ENCODE data around the gene CDH13. TPM values are rescaled to one million over a fixed set of nuclear protein-coding genes. Genes with fewer than 3 reads are reported as not detected.

CDH13 gene
- total and polyA plus RNA-seq, 9 of the 15 experiments (the other 6 are each of a cell fraction or from before 2014, with no cell fraction given), result 0.03 TPM; not detected in 8

DNA sequence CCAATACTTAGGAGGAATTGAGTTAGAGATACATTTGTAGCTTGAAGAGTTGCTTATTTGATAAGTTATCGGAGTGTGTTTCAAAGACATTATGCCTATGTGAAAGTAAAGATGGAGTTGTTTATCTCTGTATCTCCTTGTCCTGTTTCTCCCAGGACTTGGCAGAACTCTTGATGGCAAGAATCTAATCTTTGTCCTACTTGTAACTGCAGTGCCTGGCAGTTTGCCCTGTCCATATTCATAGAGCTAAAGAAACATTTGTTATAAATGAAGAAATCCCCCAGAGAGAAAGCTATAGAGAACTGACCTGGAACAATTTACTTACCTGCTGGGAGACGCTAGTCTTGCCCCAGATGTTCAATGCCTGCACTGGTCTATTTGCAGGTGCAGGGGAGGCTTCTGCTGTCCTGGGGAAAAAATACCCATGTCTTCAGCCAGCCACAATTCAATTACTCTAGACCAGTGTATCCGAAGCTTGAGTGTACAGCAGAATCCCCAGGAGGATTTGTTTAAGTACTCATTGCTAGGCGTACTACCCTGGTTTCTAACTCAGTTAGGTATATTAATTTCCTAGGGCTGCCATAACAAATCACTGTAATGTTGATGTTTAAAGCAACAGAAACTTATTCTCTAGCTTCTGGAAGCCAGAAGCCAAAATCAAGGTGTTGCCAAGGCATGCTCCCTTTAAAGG, 771.0 kb downstream of the CDH13 start:
- Histone ChIP-seq H3K9ac (ENCODE audit: insufficient read depth in 1 of 2, low read depth in 2 of 2, low read length in 2 of 2) (no peak overlapping the region), H4K20me1 (replicated peaks; ENCODE audit: control insufficient read depth, insufficient read depth, low read length) (no peaks in the 10 kb centered on the region), H3K9me1 (ENCODE audit: control insufficient read depth, insufficient read depth, low read length) (no peaks in the 10 kb centered on the region), H3K4me2 (ENCODE audit: insufficient read depth, low read length) (no peak overlapping the region), H3K4me3 (no peak overlapping the region), H3K9me3 (replicated peaks; ENCODE audit: control insufficient read depth, insufficient read depth, low read depth, low read length) (no peaks in the 10 kb centered on the region), H3K27me3 (ENCODE audit: control insufficient read depth in 2 of 2, insufficient read depth in 2 of 2, low read length in 2 of 2) (no peaks in the 10 kb centered on the region), H3K79me2 (ENCODE audit: control insufficient read depth, insufficient read depth, low read length) (no peaks in the 10 kb centered on the region), H2AFZ (ENCODE audit: low read depth, low read length) (no peak overlapping the region), H3K4me1 (replicated peaks in 1 of 2; ENCODE audit: control insufficient read depth in 2 of 2, insufficient read depth in 2 of 2, low read length in 2 of 2) (no peaks in the 10 kb centered on the region), H3K36me3 (ENCODE audit: control insufficient read depth, insufficient read depth, low read length) (no peaks in the 10 kb centered on the region), H3K27ac (ENCODE audit: extremely low read depth, low read depth, low read length) (no peak overlapping the region)
- TF ChIP-seq SMAD2 (IDR thresholded peaks at IDR 0.05; ENCODE audit: low read depth, low read length) (no peak), ZNF57 (CRISPR knock-in tag; IDR thresholded peaks at IDR 0.05) (no peak), ZNF23 (CRISPR knock-in tag; IDR thresholded peaks at IDR 0.05) (no peak), JUN (IDR thresholded peaks at IDR 0.05; ENCODE audit: borderline replicate concordance, low read depth, low read length) (no peak), JUN (CRISPR knock-in tag; IDR thresholded peaks at IDR 0.05; ENCODE audit: borderline replicate concordance) (no peak), HNRNPH1 (optimal IDR thresholded peaks at IDR 0.05; ENCODE audit: low read depth, low read length) (no peak), CTCF (IDR thresholded peaks at IDR 0.05 in 2 of 3, conservative IDR thresholded peaks at IDR 0.05 in 1 of 3; ENCODE audit: insufficient read depth in 2 of 3, low read depth in 1 of 3, low read length in 3 of 3) (no peak), SUPT5H (IDR thresholded peaks at IDR 0.05) (no peak)
- DNase-seq (ENCODE audit: extremely low read depth in 1 of 4, low spot score in 3 of 4) (no peak), ATAC-seq (no peak), FAIRE-seq (no peak)
- ChIA-PET POLR2A (no interaction called here), CTCF (ENCODE audit: low intra/inter-chr PET ratio) (no interaction called here)
- in situ Hi-C loops (cut with MboI) (no loop called here), intact Hi-C loops (cut with micrococcal nuclease) (no loop called here)
- WGBS (ENCODE audit: insufficient coverage, low coverage, missing lambda C conversion rate), result 0% methylated on average over 4 of the region's 4 CpGs
- BruUV-seq (replicated peaks), result no TSS peak

Data from K562 (cell line).